Activated naive CD4-positive, alpha-beta T cell treated with anti-CD3 and anti-CD28 coated beads, Interleukin-2, amount 10 ng/mL, durations not matched to agents 7 days and 5 days (primary cell): ENCODE results near the gene CCNG2.

Experiments
- CTCF ChIA-PET: fragments of 350-600 bp; sonication (Branson Sonifier 250); formaldehyde crosslinking; loops from one replicate; lab custom pipeline; 2021; ENCODE audit warnings: antibody characterized with exemption; lab: Charles Lee
- DNase-seq: peaks from one replicate; pipeline ENCODE4 v3.0.0-alpha.2; 2020
- H3K27ac Mint-ChIP-seq: one replicate; pipeline ENCODE4 v1.8.0; 2021; ENCODE audit warnings: mild to moderate bottlenecking, moderate library complexity, mixed read lengths
- H3K27me3 Mint-ChIP-seq: one replicate; pipeline ENCODE4 v1.8.0; 2021; ENCODE audit warnings: mild to moderate bottlenecking, mixed read lengths
- H3K36me3 Mint-ChIP-seq: one replicate; pipeline ENCODE4 v1.8.0; 2021; ENCODE audit warnings: mixed read lengths
- H3K4me1 Mint-ChIP-seq: one replicate; pipeline ENCODE4 v1.8.0; 2021; ENCODE audit warnings: mixed read lengths
- H3K4me3 Mint-ChIP-seq: one replicate; pipeline ENCODE4 v1.8.0; 2021; ENCODE audit warnings: mild to moderate bottlenecking, moderate library complexity, mixed read lengths
- H3K9me3 Mint-ChIP-seq: one replicate; pipeline ENCODE4 v1.8.0; 2021; ENCODE audit warnings: mixed read lengths

CCNG2 gene, protein sequence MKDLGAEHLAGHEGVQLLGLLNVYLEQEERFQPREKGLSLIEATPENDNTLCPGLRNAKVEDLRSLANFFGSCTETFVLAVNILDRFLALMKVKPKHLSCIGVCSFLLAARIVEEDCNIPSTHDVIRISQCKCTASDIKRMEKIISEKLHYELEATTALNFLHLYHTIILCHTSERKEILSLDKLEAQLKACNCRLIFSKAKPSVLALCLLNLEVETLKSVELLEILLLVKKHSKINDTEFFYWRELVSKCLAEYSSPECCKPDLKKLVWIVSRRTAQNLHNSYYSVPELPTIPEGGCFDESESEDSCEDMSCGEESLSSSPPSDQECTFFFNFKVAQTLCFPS

DNA sequence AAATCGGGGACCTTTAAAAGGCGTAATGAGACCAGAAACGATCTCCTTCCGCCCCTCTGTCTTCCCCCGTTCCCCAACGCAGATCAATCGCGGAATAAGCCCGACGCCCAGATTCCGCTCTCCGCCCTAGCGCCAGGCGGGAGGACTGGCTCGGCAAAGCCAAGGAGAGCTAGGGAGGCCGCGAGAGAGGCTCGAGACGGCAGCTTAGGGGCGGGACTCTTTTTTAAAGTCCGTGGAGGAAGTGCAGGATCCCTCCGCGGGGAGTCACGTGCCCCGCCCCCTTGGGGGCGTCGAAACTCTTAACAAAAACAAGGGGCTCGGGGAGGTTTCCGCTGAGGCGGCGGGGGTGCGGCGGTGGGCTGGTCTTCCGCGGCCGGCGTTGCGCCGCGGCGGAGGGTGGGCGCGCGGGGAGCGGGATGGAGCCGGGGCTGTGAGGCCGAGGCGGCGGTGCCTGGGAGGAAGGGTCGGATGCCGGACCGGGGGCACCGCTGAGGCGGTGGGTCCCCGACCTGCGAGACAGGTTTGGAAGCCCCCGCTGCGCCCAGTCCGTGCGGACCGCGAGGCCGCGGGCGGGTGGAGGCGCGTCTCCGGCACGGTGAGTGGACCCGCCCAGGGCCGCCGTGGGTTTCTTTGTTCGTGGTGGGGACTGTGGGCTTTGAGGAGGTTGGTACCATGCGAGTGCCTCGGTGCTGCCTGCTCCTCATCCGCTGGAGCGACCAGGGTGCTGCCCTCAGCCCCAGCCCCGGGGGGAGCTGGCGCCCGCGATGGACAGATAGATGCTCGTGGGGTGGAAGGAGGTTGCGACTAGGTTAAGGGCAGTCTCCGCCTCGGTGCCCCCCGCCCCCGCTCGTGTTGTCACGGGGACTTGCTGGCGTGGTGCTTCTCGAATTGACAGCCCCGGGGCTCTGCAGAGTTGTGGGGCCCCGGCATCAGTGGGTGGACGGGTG lies at the start of gene CCNG2:
TSS of gene CCNG2 (plus strand) at position 296 of the 947 bp plus-strand sequence. CDS start 1,326 bp downstream, outside the sequence.
- Mint-ChIP-seq H3K36me3 (peaks cover 19% of the 10 kb centered on the region), H3K9me3 (no peaks in the 10 kb centered on the region), H3K4me3 (peak within 1 kb of the TSS; percentile 91), H3K4me1 (peaks cover 43% of the 10 kb centered on the region), H3K27ac (peak within 1 kb of the TSS; percentile 97), H3K27me3 (peaks cover 8% of the 10 kb centered on the region)
- CTCF ChIA-PET, result interaction anchor here (1.0 to 3.1 kb wide), 3 partner anchors 46 to 61 kb away, joined by 3 to 15 read pairs (median 3); no protein-coding TSS in a partner anchor
- DNase-seq, result peak; percentile 90

DNA sequence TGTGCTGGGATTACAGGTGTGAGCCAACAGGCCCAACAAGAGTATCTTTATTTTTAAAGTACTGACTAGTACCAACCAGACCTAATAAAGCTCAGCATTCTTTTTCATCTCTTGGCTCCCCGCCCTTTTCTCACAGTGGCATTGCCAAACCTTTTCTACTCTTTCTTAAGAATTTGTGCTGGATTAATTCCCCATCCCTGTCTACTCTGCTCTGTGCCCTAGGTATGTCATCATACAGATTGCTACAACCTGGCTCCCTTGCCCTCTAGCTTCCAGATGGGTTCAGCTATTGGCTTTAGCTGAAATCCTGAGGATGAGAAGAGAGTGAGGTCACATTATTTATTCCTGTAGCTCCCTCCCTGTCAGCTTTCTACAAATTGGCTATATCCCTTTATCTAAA lies 46.3 kb upstream of the CCNG2 start:
- H3K4me3 Mint-ChIP-seq, result no peak overlapping the region
- peaks cover 4% of the 10 kb centered on the region for H3K27me3 Mint-ChIP-seq

DNA sequence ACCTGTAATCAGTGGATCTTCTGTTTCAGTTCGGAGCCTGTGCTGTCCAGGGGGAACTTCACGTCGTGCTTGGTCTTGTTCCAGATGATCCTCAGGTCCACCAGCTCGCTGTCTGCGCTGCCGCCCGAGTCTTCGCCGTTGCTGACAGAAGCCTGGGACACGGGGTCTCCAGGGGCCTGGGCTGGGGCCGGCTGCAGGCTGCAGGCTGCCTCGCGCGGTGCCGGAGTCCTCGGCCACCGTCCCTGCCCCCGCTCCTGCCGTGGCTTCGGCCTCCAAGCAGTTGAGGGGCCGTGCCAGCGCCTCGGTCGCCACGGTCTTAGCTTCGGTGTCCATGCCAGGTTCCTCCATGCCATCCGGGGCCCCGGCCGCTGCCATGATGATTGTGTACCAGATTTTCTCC lies 43.9 kb upstream of the CCNG2 start:
- no peak overlapping the region for H3K27ac Mint-ChIP-seq
- no peaks in the 10 kb centered on the region for H3K36me3 Mint-ChIP-seq
- CTCF ChIA-PET, result no interaction called here
- DNase-seq, result no peak
- peaks cover 13% of the 10 kb centered on the region for H3K27me3 Mint-ChIP-seq
- no peak overlapping the region for H3K4me3 Mint-ChIP-seq
- H3K9me3 Mint-ChIP-seq, result no peaks in the 10 kb centered on the region
- no peaks in the 10 kb centered on the region for H3K4me1 Mint-ChIP-seq

More for the DNA sequence above, 46.3 kb upstream of the CCNG2 start:
- Mint-ChIP-seq H3K36me3 (no peaks in the 10 kb centered on the region), H3K27ac (no peak overlapping the region), H3K4me1 (no peaks in the 10 kb centered on the region), H3K9me3 (no peaks in the 10 kb centered on the region)
- CTCF ChIA-PET, result no interaction called here
- DNase-seq, result no peak

DNA sequence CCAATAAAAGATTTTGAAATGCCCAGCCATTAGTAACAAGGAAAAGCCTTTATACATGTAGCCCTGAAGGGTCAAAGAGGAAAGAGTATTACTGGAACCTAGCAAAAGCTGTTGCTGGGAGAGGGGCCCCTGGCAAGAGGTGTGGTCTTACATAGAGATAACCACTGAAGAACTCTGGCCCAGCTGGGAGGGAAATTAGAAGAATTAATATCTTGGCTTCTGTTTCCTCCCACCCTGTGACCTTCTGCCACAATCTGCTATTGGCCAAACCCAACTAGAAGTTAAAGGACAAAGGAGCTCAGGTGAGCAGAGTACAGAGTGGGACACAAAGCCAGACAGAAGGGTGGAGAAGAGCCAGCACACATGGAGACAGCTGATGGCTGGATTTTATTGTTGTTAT lies 39.3 kb upstream of the CCNG2 start:
- Mint-ChIP-seq H3K4me3 (no peak overlapping the region), H3K27ac (no peak overlapping the region), H3K9me3 (no peaks in the 10 kb centered on the region), H3K36me3 (no peaks in the 10 kb centered on the region), H3K4me1 (no peaks in the 10 kb centered on the region), H3K27me3 (peaks cover 17% of the 10 kb centered on the region)
- CTCF ChIA-PET, result interaction anchor here (1.4 kb wide), 1 partner anchor 23 kb away, joined by 4 read pairs; no protein-coding TSS in a partner anchor
- DNase-seq, result no peak

DNA sequence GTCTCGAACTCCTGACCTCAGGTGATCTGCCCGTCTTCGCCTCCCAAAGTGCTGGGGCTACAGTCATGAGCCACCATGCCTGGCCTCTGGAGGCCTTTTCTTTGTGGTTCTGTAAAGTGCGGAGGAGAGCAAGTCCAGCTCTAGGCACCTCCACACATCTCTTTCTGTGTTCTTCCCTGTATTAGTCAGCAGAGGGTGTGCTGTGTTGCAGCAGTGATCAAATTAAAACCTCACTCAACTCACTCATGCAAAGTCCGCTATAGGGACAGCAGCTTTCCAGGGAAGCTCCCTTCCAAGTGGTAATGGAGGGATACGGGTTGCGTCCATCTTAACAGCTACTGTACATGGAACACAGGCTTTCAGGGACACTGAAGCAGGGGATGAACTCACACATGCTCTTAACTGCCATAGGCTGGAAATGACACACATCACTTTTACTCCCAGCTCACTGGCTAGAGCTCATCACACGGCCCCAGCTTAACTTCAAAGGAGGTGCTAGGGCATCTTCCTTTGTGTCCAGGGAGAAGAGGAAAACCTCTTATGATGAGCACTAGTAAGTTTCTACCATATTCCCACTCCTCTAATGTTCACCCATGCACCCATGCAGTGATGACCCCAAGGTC lies 36.0 kb upstream of the CCNG2 start:
- Mint-ChIP-seq H3K4me1 (no peaks in the 10 kb centered on the region), H3K36me3 (no peaks in the 10 kb centered on the region), H3K27me3 (peaks cover 11% of the 10 kb centered on the region), H3K27ac (no peak overlapping the region), H3K9me3 (no peaks in the 10 kb centered on the region), H3K4me3 (no peak overlapping the region)
- DNase-seq, result no peak
- CTCF ChIA-PET, result interaction anchor here (1.3 to 2.6 kb wide), 2 partner anchors 18 to 83 kb away, joined by 4 to 8 read pairs; no protein-coding TSS in a partner anchor

DNA sequence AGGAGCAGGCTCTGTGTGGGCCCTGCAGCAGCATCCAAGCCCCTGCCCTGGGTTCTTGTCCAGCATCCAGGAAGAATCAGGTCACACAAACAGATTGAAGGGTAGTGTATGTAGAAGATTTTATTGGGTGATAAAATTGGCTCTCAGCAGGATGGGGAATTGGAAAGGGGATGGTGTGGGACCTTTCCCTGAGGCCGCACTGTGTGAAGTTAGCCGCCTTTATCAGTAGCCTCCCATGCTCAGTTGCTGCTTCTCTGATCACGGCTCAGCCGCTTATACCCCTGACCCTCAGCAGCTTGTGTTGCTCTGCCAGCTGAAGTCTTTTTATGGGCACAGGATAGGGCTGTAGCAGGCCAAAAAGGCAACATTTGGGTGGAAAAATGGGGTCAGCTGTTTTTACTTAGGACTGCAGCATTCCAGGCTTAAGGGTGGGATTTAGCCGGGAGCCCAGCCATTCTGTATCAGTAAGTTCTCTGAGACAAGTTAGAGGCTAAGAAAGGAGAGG lies 35.2 kb upstream of the CCNG2 start:
- Mint-ChIP-seq H3K36me3 (no peaks in the 10 kb centered on the region), H3K4me1 (peaks cover 1% of the 10 kb centered on the region), H3K27me3 (peaks cover 11% of the 10 kb centered on the region), H3K9me3 (no peaks in the 10 kb centered on the region), H3K4me3 (no peak overlapping the region), H3K27ac (no peak overlapping the region)
- CTCF ChIA-PET, result interaction anchor here (1.3 to 2.6 kb wide), 3 partner anchors 10 to 82 kb away, joined by 4 to 8 read pairs (median 5); no protein-coding TSS in a partner anchor
- DNase-seq, result no peak

DNA sequence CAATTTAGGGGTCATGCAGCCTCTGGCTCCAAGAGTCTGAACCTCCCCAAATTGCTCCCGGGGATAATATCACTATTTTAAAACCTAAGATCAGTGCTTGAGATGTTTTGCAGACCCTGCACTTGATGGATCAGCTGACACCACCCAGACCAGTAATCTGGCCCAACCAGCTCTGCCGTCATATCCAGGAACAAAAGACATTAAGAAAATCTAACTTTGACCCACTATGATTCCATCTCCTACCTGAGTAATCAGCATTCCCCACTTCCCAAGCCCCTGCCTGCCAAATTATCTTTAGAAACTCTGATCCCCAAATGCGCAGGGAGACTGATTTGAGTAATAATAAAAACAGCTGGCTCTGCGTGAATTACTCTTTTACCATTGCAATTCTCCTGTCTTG lies 34.4 kb upstream of the CCNG2 start:
- Mint-ChIP-seq H3K27me3 (peaks cover 7% of the 10 kb centered on the region), H3K4me3 (no peak overlapping the region), H3K9me3 (no peaks in the 10 kb centered on the region), H3K36me3 (no peaks in the 10 kb centered on the region), H3K4me1 (peaks cover 5% of the 10 kb centered on the region), H3K27ac (no peak overlapping the region)
- CTCF ChIA-PET, result interaction anchor here (0.8 to 2.6 kb wide), 4 partner anchors 9 to 81 kb away, joined by 3 to 8 read pairs (median 5); no protein-coding TSS in a partner anchor
- no peak for DNase-seq

DNA sequence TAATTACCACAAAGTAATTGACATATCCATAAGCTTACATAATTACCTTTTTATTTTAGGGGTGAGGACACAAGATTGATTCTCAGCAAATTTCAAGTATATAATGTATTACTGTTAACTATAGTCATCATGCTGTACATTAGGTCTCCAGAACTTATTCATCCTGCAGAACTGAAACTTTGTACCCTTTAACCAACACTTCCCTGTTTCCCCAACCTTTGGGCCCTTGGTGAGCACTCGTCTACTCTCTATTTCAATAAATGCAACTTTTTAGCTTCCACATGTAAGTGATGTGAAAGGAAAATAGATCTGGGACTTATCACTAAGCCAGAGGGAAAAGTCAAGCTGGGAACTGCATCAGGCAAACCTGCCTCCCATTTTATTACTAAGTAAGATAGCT lies 33.6 kb upstream of the CCNG2 start:
- Mint-ChIP-seq H3K27me3 (peaks cover 7% of the 10 kb centered on the region), H3K4me3 (no peak overlapping the region), H3K4me1 (peaks cover 5% of the 10 kb centered on the region), H3K27ac (no peak overlapping the region), H3K9me3 (no peaks in the 10 kb centered on the region), H3K36me3 (no peaks in the 10 kb centered on the region)
- CTCF ChIA-PET, result interaction anchor here (0.8 to 2.6 kb wide), 4 partner anchors 8 to 80 kb away, joined by 3 to 8 read pairs (median 5); no protein-coding TSS in a partner anchor
- no peak for DNase-seq

DNA sequence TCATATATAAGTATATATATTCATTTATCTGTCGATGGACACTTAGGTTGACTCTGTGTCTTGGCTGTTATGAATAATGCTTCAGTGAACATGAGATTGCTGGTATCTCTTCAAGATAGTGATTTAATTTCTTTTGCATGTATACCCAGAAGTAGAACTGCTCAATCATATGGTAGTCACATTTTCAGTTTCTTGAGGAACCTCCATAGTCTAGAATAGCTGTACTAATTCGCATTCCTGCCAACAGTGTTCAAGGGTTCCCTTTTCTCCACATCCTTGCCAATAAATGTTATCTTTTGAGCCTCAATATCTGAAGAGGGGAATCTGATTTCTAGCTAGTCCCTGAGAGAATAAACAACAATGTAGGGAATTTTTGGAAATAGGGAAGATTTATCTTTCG lies 32.4 kb upstream of the CCNG2 start:
- Mint-ChIP-seq H3K27ac (no peak overlapping the region), H3K36me3 (no peaks in the 10 kb centered on the region), H3K27me3 (peaks cover 7% of the 10 kb centered on the region), H3K9me3 (no peaks in the 10 kb centered on the region), H3K4me3 (no peak overlapping the region), H3K4me1 (peaks cover 5% of the 10 kb centered on the region)
- CTCF ChIA-PET, result no interaction called here
- DNase-seq, result no peak

DNA sequence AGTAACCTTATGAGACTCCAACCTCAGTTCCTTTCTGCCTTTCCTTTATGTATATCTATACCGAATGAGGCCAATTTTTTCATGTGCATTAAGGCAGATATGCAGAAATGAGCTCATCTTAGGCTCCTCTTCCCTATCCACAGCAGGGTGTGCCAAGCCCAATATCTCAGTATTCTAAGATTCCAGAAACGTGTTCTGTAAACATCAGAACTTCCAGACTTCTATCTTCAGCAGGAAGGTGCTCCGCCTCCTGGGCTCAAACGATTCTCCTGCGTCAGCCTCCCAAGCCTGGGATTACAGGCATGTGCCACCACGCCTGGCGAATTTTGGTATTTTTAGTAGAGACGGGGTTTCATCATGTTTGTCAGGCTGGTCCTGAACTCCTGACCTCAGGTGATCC lies 31.0 kb upstream of the CCNG2 start:
- Mint-ChIP-seq H3K36me3 (no peaks in the 10 kb centered on the region), H3K27me3 (peaks cover 7% of the 10 kb centered on the region), H3K27ac (no peak overlapping the region), H3K4me1 (peaks cover 5% of the 10 kb centered on the region), H3K4me3 (no peak overlapping the region), H3K9me3 (peaks cover 2% of the 10 kb centered on the region)
- DNase-seq, result no peak
- CTCF ChIA-PET, result interaction anchor here (3.1 kb wide), 1 partner anchor 31 kb away, joined by 13 read pairs; no protein-coding TSS in a partner anchor

DNA sequence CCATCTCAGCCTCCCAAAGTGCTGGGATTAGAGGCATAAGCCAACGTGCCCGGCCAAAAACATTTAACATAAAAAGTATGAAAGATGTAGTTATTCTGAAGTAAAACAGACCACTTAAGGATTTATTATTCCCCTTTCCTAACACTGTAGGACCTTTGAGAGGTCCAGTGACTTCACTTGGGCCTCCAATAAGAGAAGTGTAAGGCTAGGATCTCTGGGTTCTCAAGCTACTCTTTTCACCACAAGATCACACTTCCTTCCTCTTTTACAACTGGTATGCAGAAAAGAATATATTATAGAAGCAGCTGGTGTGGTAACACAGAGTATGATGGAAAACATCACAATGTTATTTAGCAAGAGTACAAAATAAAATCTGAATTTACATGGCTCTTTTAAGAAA lies 30.2 kb upstream of the CCNG2 start:
- H3K27ac Mint-ChIP-seq, result no peak overlapping the region
- peaks cover 5% of the 10 kb centered on the region for H3K4me1 Mint-ChIP-seq
- no peak overlapping the region for H3K4me3 Mint-ChIP-seq
- CTCF ChIA-PET, result interaction anchor here (1.9 to 3.1 kb wide), 2 partner anchors 31 to 77 kb away, joined by 4 to 13 read pairs; no protein-coding TSS in a partner anchor
- no peak for DNase-seq
- peaks cover 2% of the 10 kb centered on the region for H3K9me3 Mint-ChIP-seq
- peaks cover 3% of the 10 kb centered on the region for H3K27me3 Mint-ChIP-seq
- no peaks in the 10 kb centered on the region for H3K36me3 Mint-ChIP-seq

DNA sequence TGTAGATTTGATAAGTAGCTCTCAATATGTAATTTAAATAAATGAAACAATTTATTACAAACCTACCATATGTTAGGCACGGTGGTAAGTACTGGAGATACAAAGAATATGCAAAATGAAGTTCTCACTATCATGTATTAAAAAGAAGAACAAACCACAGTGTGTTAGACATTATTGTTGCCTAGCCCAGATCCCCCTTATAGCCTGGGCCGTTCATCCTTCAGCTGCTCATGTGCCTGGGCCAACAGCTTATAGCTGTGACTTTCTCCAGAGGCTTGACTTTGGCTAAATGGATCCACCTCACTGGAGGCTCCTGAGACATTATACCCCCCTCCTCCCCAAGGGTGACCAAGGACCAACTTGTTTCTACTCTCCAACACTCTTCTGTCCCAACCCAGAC lies 29.8 kb upstream of the CCNG2 start:
- peaks cover 3% of the 10 kb centered on the region for H3K27me3 Mint-ChIP-seq
- H3K4me3 Mint-ChIP-seq, result no peak overlapping the region
- H3K36me3 Mint-ChIP-seq, result no peaks in the 10 kb centered on the region
- H3K4me1 Mint-ChIP-seq, result peaks cover 5% of the 10 kb centered on the region
- DNase-seq, result no peak
- peaks cover 2% of the 10 kb centered on the region for H3K9me3 Mint-ChIP-seq
- H3K27ac Mint-ChIP-seq, result no peak overlapping the region
- CTCF ChIA-PET, result interaction anchor here (1.9 to 3.1 kb wide), 2 partner anchors 32 to 76 kb away, joined by 4 to 13 read pairs; no protein-coding TSS in a partner anchor

DNA sequence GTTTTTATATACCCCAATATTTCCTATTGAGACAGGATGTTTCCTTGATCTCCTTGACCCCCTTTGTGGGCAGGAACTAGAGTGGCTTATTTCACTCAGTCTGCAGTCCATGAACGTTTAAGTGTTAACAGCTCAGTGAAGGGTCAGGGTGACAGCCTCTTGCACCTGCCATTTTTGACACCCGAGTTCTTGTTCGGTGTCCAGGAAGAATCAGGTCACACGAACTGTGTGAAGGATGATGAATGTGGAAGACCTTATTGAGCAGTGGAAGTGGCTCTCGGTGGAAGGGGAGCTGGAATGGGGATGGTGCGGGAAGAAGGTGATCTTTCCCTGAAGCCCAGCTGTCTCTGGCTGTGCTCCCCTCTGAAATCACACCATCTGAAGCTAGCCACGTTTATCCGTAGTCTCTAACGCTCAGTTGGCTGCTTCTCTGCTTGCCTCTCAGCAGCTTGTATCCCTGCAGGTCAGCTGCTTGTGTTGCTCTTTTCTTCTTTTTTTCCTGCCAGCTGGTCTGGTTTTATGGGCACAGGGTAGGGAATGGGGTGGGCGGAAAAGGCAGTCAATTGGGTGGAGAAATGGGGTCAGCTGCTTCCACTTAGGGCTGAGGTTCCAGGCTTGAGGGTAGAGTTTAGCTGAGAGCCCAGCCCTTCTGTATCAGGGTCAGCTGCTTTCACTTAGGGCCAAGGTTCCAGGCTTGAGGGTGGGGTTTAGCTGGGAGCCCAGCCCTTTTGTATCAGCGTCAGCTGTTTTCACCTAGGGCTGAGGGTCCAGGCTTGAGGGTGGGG lies 29.0 kb upstream of the CCNG2 start:
- Mint-ChIP-seq H3K9me3 (peaks cover 2% of the 10 kb centered on the region), H3K4me1 (peaks cover 5% of the 10 kb centered on the region), H3K27ac (no peak overlapping the region), H3K4me3 (no peak overlapping the region), H3K27me3 (peaks cover 3% of the 10 kb centered on the region), H3K36me3 (no peaks in the 10 kb centered on the region)
- CTCF ChIA-PET, result interaction anchor here (0.6 to 3.1 kb wide), 3 partner anchors 10 to 75 kb away, joined by 3 to 13 read pairs (median 4); no protein-coding TSS in a partner anchor
- no peak for DNase-seq
